ENCODE measurements around the gene SORCS2. TPM values are rescaled to one million over a fixed set of nuclear protein-coding genes. Genes with fewer than 3 reads are reported as not detected.

The SORCS2 gene
- total RNA-seq, 3 donors from 2014 or later, result 0.66 to 1.3 (median 0.80) TPM

- DNase-seq (ENCODE audit: low spot score in 2 of 2), result no peak
- TF ChIP-seq, protein P1, sequence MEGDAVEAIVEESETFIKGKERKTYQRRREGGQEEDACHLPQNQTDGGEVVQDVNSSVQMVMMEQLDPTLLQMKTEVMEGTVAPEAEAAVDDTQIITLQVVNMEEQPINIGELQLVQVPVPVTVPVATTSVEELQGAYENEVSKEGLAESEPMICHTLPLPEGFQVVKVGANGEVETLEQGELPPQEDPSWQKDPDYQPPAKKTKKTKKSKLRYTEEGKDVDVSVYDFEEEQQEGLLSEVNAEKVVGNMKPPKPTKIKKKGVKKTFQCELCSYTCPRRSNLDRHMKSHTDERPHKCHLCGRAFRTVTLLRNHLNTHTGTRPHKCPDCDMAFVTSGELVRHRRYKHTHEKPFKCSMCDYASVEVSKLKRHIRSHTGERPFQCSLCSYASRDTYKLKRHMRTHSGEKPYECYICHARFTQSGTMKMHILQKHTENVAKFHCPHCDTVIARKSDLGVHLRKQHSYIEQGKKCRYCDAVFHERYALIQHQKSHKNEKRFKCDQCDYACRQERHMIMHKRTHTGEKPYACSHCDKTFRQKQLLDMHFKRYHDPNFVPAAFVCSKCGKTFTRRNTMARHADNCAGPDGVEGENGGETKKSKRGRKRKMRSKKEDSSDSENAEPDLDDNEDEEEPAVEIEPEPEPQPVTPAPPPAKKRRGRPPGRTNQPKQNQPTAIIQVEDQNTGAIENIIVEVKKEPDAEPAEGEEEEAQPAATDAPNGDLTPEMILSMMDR (IDR thresholded peaks at IDR 0.05), result no peak
- TF ChIP-seq POLR2AphosphoS5 (IDR thresholded peaks at IDR 0.05), result no peak
- TF ChIP-seq POLR2A (IDR thresholded peaks at IDR 0.05), result no peak
- H3K4me1 ChIP-seq, result no peaks in the 10 kb centered on the region
- no peak overlapping the region for H3K27ac ChIP-seq
- no peaks in the 10 kb centered on the region for H3K36me3 ChIP-seq
- no peak overlapping the region for H3K4me3 ChIP-seq
- intact Hi-C loops (cut with DNase I; ENCODE audit: low total_unique reads), result no loop called here
- H3K9me3 ChIP-seq, result no peaks in the 10 kb centered on the region
- H3K27me3 ChIP-seq, result peaks cover 0 to 6% of the 10 kb centered on the region in 2 donors
Observed at GRCh38 chr4:7610022-7610670, 417.8 kb downstream of the SORCS2 start.

GRCh38 chr4:7610841-7611240, 418.5 kb downstream of the SORCS2 start:
- Histone ChIP-seq H3K27me3 (peaks cover 0 to 6% of the 10 kb centered on the region in 2 donors), H3K4me1 (no peaks in the 10 kb centered on the region), H3K36me3 (no peaks in the 10 kb centered on the region), H3K4me3 (no peak overlapping the region), H3K9me3 (no peaks in the 10 kb centered on the region), H3K27ac (no peak overlapping the region)
- intact Hi-C loops (cut with DNase I; ENCODE audit: low total_unique reads), result no loop called here
- TF ChIP-seq, protein P1 (IDR thresholded peaks at IDR 0.05), result no peak
- TF ChIP-seq POLR2A (IDR thresholded peaks at IDR 0.05) (no peak), POLR2AphosphoS5 (IDR thresholded peaks at IDR 0.05) (no peak)
- no peak for DNase-seq (ENCODE audit: low spot score in 2 of 2)

DNA sequence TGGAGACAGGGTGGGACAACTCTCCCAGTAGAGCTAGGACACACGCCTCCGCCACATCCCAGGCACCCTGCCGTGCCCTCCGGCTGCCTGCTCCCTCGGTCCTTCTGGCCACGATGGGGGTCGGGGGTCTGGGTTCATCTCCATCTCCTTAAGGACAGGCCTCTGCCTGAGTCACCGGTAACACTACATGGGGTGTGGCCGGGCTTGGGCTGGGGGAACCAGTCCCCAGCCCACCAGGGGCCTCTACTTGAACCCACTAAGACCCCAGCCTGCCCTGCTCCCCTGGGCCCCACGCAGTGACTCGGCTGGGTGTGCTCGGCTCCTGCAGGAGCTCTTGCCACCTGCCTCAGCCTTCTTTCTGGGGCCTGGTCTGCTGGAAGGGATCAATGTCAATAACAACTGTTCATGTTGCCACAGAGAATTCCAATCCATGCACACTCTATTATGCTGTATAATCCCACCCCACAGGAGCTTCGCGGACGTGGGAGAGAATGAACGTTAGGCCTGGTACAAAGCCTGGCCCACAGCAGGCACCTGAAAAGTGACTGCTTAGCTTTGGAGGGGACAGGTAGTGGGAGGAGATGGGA, 420.1 kb downstream of the SORCS2 start:
- Histone ChIP-seq H3K9me3 (no peaks in the 10 kb centered on the region), H3K27ac (no peak overlapping the region), H3K4me3 (no peak overlapping the region), H3K27me3 (peaks cover 0 to 6% of the 10 kb centered on the region in 2 donors), H3K4me1 (no peaks in the 10 kb centered on the region), H3K36me3 (no peaks in the 10 kb centered on the region)
- intact Hi-C loops (cut with DNase I; ENCODE audit: low total_unique reads), result no loop called here
- no peak for DNase-seq (ENCODE audit: low spot score in 2 of 2)
- TF ChIP-seq POLR2AphosphoS5 (IDR thresholded peaks at IDR 0.05), result no peak
- TF ChIP-seq, protein P1 (IDR thresholded peaks at IDR 0.05), result no peak
- no peak for TF ChIP-seq POLR2A (IDR thresholded peaks at IDR 0.05)

- Histone ChIP-seq H3K9me3 (no peaks in the 10 kb centered on the region), H3K36me3 (no peaks in the 10 kb centered on the region), H3K27ac (no peak overlapping the region), H3K4me3 (no peak overlapping the region), H3K4me1 (no peaks in the 10 kb centered on the region), H3K27me3 (peaks cover 0 to 14% of the 10 kb centered on the region in 2 donors)
- DNase-seq (ENCODE audit: low spot score in 2 of 2), result no peak
- no peak for TF ChIP-seq POLR2A (IDR thresholded peaks at IDR 0.05)
- TF ChIP-seq, protein P1 (IDR thresholded peaks at IDR 0.05), result no peak
- no peak for TF ChIP-seq POLR2AphosphoS5 (IDR thresholded peaks at IDR 0.05)
- intact Hi-C loops (cut with DNase I; ENCODE audit: low total_unique reads), result no loop called here
Observed at GRCh38 chr4:7614350-7614949, 422.1 kb downstream of the SORCS2 start.

GRCh38 chr4:7616193-7616592, 423.9 kb downstream of the SORCS2 start:
- intact Hi-C loops (cut with DNase I; ENCODE audit: low total_unique reads), result no loop called here
- no peak for TF ChIP-seq POLR2A (IDR thresholded peaks at IDR 0.05)
- TF ChIP-seq POLR2AphosphoS5 (IDR thresholded peaks at IDR 0.05), result no peak
- TF ChIP-seq, protein P1 (IDR thresholded peaks at IDR 0.05), result no peak
- Histone ChIP-seq H3K9me3 (no peaks in the 10 kb centered on the region), H3K27me3 (peaks cover 0 to 17% of the 10 kb centered on the region in 2 donors), H3K4me1 (no peaks in the 10 kb centered on the region), H3K27ac (no peak overlapping the region), H3K4me3 (no peak overlapping the region), H3K36me3 (no peaks in the 10 kb centered on the region)
- no peak for DNase-seq (ENCODE audit: low spot score in 2 of 2)

Data from breast epithelium (tissue), 4 donors.